GM06990 (cell line): ENCODE results near the gene PTCHD4.

Experiments
- DNase-seq: peaks from one replicate; pipeline ENCODE4 v3.0.0-alpha.2; 2011; ENCODE audit not compliant: insufficient read length; ENCODE audit errors: extremely low read depth
- H3K27me3 ChIP-seq: replicated peaks from 2 replicates; pipeline ENCODE4 v1.6.0; 2011; ENCODE audit warnings: low read length; ENCODE audit not compliant: control insufficient read depth, insufficient read depth
- H3K36me3 ChIP-seq: 2 replicates; pipeline ENCODE4 v1.5.1; 2011; ENCODE audit warnings: low read length; ENCODE audit not compliant: control insufficient read depth, insufficient read depth
- H3K4me3 ChIP-seq: replicated peaks from 2 replicates; pipeline ENCODE4 v1.5.1; 2011; ENCODE audit warnings: low read depth, mild to moderate bottlenecking, control low read depth, low read length
- CTCF ChIP-seq: IDR thresholded peaks from 2 replicates; pipeline ENCODE4 v1.5.1; 2011; ENCODE audit warnings: low read length, control low read depth, mild to moderate bottlenecking, inconsistent platforms; ENCODE audit not compliant: insufficient read depth, poor library complexity, severe bottlenecking

PTCHD4 gene

DNA sequence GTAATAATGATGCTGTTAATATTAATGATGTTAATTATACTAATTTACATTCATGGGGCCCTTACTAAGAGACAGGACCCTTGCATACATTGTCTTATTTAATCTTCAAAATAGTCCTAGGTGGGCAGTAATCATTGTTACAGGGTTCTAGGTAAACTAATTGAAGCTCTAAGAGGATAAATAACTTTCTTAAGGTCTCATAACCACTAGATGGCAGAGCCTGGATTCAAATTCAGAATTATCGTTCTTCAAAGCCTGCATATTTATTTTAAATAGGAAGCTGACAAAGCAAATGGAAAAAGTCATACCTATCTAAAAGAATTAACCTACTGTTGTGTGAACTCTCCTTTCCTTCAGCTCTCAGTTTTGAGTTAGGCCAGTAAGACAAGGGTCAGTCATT, 23.5 kb downstream of the PTCHD4 start:
- no peak for DNase-seq
- TF ChIP-seq CTCF, result peak; percentile 12
- no peaks in the 10 kb centered on the region for H3K27me3 ChIP-seq
- no peaks in the 10 kb centered on the region for H3K36me3 ChIP-seq
- no peak overlapping the region for H3K4me3 ChIP-seq

DNA sequence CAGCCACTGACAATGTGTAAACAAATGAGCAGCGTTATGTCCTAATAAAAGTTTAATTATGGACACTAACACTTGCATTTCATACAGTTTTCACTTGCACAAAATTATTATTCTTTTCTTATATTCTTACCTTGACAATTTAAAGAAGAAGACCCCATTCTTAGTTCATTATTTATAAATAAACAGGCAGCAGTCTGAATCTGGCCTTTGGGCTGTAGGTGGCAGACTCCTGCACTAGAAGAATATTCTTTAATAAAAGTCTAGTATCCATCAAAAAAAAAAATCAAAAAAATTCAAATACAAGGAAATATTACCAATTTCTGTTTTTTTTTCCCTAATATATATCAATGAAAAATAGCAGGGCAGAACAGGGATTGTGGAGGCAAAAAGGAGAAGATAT, 24.8 kb downstream of the PTCHD4 start:
- no peak for TF ChIP-seq CTCF
- no peaks in the 10 kb centered on the region for H3K27me3 ChIP-seq
- no peaks in the 10 kb centered on the region for H3K36me3 ChIP-seq
- no peak for DNase-seq
- no peak overlapping the region for H3K4me3 ChIP-seq

GRCh38 chr6:48085131-48085741, 25.8 kb downstream of the PTCHD4 start:
- TF ChIP-seq CTCF, result no peak
- H3K36me3 ChIP-seq, result no peaks in the 10 kb centered on the region
- no peaks in the 10 kb centered on the region for H3K27me3 ChIP-seq
- H3K4me3 ChIP-seq, result no peak overlapping the region
- DNase-seq, result no peak

DNA sequence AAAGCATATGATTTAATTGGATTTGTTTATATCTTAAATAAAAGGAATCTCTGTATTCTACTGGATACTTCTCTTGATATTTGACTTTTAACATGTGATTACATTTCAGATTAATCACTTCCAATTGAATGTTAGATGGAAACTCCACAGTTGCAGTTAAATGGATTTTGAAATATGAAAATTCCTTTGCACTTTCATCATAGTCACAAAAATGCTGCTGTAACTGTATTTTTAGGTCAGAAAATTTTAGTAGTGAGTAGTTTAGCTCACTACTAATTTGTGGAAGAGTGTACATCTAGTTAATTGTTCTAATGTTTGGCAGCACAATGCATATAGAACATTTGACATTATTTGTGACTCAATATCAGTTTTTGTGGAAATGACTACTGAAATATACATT, 26.8 kb downstream of the PTCHD4 start:
- Histone ChIP-seq H3K4me3 (no peak overlapping the region), H3K36me3 (no peaks in the 10 kb centered on the region), H3K27me3 (no peaks in the 10 kb centered on the region)
- no peak for DNase-seq
- TF ChIP-seq CTCF, result no peak

GRCh38 chr6:48080227-48081009, 30.6 kb downstream of the PTCHD4 start:
- no peak overlapping the region for H3K4me3 ChIP-seq
- no peaks in the 10 kb centered on the region for H3K36me3 ChIP-seq
- H3K27me3 ChIP-seq, result no peaks in the 10 kb centered on the region
- no peak for TF ChIP-seq CTCF
- DNase-seq, result no peak
